Lower leg skin (tissue), 4 donors: ENCODE measurements around the gene ZNF148. TPM values are rescaled to one million over a fixed set of nuclear protein-coding genes. Genes with fewer than 3 reads are reported as not detected.

Experiments
- DNase-seq, 2 donors: peaks; one replicate each; pipeline ENCODE4 v3.0.0-alpha.2; 2019; ENCODE audit warnings: low spot score in 2 of 2
- H3K4me3 ChIP-seq: fragments of 200-600 bp; sonication (generic); 2 replicates; pipeline ENCODE4 v1.5.1; 2017; ENCODE audit warnings: mild to moderate bottlenecking, low read depth; ENCODE audit not compliant: poor library complexity, severe bottlenecking
- POLR2A ChIP-seq, 2 donors: fragments of 450-650 bp; IDR thresholded peaks; one replicate each; pipeline ENCODE4 v1.6.1; 2016 to 2017; ENCODE audit warnings: antibody characterized with exemption in 2 of 2, mild to moderate bottlenecking in 1 of 2, moderate library complexity in 1 of 2
- WGBS, 2 donors: methylation state at CpG; one replicate each; pipeline ENCODE4 v1.1.5; 2018; 5-methylcytosine and 5-hydroxymethylcytosine counted together
- intact Hi-C: fragments of 100-400 bp; cut with DNase I; formaldehyde crosslinking; loops from one replicate; pipeline ENCODE4 v1.15.0; 2023; ENCODE audit warnings: low total_unique reads
- total RNA-seq, 4 donors: library from RNA; depleted of rRNA; stranded (reverse); fragments of >200 nt; gene quantifications; one replicate each; pipeline ENCODE4 v1.1.0, GENCODE V29; 2016
- TF ChIP-seq, protein P1 (sequence below), 3 donors: fragments of 450-650 bp; IDR thresholded peaks; one replicate each; pipeline ENCODE4 v1.5.1; 2016; ENCODE audit warnings: antibody characterized with exemption in 3 of 3, mild to moderate bottlenecking in 3 of 3, moderate library complexity in 2 of 3

ZNF148 gene
- total RNA-seq, 4 donors from 2014 or later, result 14.6 to 24.6 (median 17.7) TPM

DNA sequence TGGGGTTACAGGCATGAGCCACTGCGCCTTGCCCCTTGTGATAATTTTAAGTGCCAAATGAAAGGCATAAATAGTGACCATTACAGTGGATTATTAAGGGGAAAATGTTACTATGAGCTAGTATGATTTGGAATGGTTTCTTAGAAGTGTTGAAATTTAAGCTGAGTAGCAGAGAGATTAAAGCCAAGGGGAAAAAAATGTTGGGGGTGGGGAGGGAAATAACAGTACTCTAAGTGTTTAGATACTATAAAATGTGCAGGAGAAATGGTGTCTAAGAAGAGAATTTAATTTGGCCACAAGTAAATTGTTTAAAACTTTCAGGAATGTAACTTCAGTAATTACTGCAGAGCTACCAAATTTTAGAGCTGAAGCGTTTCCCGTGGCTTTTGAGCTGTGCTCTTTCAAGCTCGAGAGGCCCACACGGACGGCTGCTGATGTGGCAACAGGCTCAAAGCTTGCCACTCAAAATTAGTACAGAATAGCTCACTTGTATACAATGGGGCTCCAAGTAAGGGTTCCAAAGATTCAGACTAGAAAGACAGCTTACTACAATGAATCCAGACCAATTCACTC lies 138.7 kb downstream of the ZNF148 start:
- intact Hi-C loops, result no loop called here
- H3K4me3 ChIP-seq, result no peak overlapping the region
- no peak for DNase-seq
- 78 to 85% methylated on average over 6 of the region's 6 CpGs for WGBS, 2 donors
- TF ChIP-seq, protein P1, sequence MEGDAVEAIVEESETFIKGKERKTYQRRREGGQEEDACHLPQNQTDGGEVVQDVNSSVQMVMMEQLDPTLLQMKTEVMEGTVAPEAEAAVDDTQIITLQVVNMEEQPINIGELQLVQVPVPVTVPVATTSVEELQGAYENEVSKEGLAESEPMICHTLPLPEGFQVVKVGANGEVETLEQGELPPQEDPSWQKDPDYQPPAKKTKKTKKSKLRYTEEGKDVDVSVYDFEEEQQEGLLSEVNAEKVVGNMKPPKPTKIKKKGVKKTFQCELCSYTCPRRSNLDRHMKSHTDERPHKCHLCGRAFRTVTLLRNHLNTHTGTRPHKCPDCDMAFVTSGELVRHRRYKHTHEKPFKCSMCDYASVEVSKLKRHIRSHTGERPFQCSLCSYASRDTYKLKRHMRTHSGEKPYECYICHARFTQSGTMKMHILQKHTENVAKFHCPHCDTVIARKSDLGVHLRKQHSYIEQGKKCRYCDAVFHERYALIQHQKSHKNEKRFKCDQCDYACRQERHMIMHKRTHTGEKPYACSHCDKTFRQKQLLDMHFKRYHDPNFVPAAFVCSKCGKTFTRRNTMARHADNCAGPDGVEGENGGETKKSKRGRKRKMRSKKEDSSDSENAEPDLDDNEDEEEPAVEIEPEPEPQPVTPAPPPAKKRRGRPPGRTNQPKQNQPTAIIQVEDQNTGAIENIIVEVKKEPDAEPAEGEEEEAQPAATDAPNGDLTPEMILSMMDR (IDR thresholded peaks at IDR 0.05), result no peak
- TF ChIP-seq POLR2A (IDR thresholded peaks at IDR 0.05), result no peak

DNA sequence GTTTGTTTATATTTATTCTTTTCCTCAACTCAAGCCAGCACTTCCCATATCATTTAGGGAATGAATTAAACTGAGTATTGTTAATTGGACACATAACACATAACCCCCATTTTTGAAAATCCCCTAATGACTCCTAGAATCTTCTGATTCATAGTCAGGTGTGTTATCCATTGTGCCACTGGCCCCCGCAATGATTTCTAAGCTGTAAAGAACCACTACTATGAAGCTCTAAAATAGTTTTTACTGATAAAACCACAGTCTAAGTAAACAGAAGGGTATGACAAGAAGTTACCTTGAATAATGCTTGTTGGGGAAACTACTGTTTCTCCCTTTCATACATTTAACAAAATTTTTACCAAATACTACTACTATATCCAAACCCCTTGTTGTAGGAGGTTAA lies 140.3 kb downstream of the ZNF148 start:
- no peak for DNase-seq
- no peak for TF ChIP-seq POLR2A (IDR thresholded peaks at IDR 0.05)
- TF ChIP-seq, protein P1 (IDR thresholded peaks at IDR 0.05), result no peak
- 96 to 100% methylated on average over 1 of the region's 1 CpG for WGBS, 2 donors
- intact Hi-C loops, result no loop called here
- H3K4me3 ChIP-seq, result no peak overlapping the region

DNA sequence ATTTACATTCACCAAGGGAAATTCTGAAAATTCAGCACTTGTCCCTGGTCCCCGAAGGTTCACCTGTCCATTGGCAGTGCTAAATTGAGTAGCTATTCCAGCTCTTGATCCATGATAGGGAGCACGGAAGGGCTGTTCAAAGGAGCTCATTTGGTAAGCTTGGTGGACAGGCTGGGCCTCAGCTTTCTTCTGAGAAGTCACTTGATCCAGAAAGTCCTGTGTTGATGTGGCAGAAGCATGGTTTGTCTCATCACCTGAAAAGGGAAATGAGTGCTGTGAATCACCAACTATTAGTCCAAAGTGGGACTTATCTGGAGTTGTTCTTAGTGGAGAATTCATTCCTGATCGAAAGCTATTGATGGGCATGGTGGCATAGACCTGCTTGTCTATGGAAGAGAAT lies 142.7 kb downstream of the ZNF148 start:
- no peak overlapping the region for H3K4me3 ChIP-seq
- TF ChIP-seq, protein P1 (IDR thresholded peaks at IDR 0.05), result no peak
- TF ChIP-seq POLR2A (IDR thresholded peaks at IDR 0.05), result no peak
- intact Hi-C loops, result no loop called here
- no peak for DNase-seq
- 96 to 98% methylated on average over 3 of the region's 3 CpGs for WGBS, 2 donors

DNA sequence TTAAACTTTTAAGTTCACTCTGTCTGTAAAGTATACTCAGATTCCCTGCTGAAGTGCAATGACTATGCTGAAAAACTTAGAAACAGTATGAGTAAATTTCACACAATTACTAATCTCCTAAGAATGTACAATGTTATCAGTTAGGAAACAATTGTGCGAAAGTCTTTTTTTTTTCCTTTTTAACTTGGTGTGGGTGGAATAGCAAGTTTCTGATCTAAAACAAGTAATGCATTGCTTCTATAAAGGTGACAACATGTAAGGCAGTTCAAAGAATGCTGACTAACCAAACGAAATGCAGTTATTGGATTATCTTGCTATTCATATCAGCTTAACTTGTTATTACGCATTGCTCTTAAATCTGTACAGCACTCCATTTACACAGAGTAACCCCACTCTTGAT lies 143.2 kb downstream of the ZNF148 start:
- no peak for TF ChIP-seq POLR2A (IDR thresholded peaks at IDR 0.05)
- TF ChIP-seq, protein P1 (IDR thresholded peaks at IDR 0.05), result no peak
- H3K4me3 ChIP-seq, result no peak overlapping the region
- intact Hi-C loops, result no loop called here
- no peak for DNase-seq
- WGBS, 2 donors, result 86 to 93% methylated on average over 3 of the region's 3 CpGs

DNA sequence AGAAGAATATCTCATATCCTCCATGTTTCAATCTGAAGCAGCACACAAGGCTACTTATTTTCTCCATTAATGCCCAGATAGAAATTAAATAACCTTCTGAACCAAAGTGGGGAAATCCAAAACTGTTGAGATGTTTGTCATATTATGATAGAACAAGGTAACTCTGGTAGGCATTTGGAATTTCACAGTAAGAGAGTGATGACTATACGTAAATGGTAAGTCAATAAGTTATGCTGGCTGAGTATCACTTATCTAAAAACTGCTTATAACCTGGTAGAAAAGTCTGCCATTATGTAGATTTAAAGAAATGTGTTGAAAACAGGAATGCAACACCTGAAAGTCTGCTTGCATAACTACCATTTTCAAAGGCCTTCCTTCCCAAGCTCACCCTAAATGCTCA lies 145.4 kb downstream of the ZNF148 start:
- TF ChIP-seq POLR2A (IDR thresholded peaks at IDR 0.05), result no peak
- TF ChIP-seq, protein P1 (IDR thresholded peaks at IDR 0.05), result no peak
- intact Hi-C loops, result no loop called here
- DNase-seq, result no peak
- WGBS, 2 donors, result 94 to 95% methylated on average over 1 of the region's 1 CpG
- no peak overlapping the region for H3K4me3 ChIP-seq

DNA sequence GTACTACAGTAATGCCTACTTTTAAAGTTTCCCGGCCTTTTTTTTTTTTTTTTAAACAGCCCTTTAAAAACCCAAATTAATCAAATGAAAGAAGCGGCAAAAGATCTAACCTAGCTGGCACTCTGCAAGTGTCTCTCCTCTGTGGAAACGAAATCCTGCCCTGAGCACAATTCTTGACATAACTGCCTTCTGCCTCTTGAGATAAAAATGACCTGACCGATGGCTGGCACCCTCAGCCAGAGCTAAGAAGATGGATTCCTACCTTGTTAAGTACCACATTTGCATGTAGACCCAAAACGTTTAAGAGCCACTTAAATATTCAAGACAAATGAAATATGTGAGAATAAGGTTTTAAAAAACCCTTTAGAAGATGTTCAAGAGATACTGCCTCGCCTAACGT lies 146.0 kb downstream of the ZNF148 start:
- TF ChIP-seq, protein P1 (IDR thresholded peaks at IDR 0.05), result no peak
- no peak for TF ChIP-seq POLR2A (IDR thresholded peaks at IDR 0.05)
- 82 to 83% methylated on average over 7 of the region's 7 CpGs for WGBS, 2 donors
- no peak overlapping the region for H3K4me3 ChIP-seq

More for the DNA sequence above, 146.0 kb downstream of the ZNF148 start:
- DNase-seq, result no peak
- intact Hi-C loops, result no loop called here
